HEK293 (cell line): ENCODE measurements around the gene ZNF562.

ENCODE experiments used
- CTCF ChIA-PET: fragments of 350-600 bp; formaldehyde crosslinking; extraction: SDS; loops from one replicate; lab custom pipeline; 2021; ENCODE audit warnings: antibody characterized with exemption; lab: Yijun Ruan, JAX
- POLR2A ChIA-PET: fragments of 300-600 bp; formaldehyde crosslinking; extraction: SDS; loops from one replicate; lab custom pipeline; 2020; ENCODE audit warnings: antibody characterized with exemption, inconsistent platforms; lab: Yijun Ruan, JAX
- H3K27ac ChIP-seq: fragments of 200-500 bp; sonication (Bioruptor generic); 2 replicates; pipeline ENCODE4 v1.5.1; 2014; ENCODE audit warnings: low read depth, low read length, control low read depth, inconsistent platforms; ENCODE audit errors: extremely low read depth
- H3K36me3 ChIP-seq, 2 experiments: fragments of 200-500 bp in 1 of 2; sonication (Bioruptor generic) in 1 of 2; 1 replicate in 1 of 2; 2 replicates in 1 of 2; pipeline ENCODE4 v1.5.1; 2014 to 2017; ENCODE audit warnings: inconsistent platforms in 2 of 2, low read length in 2 of 2; ENCODE audit not compliant: control insufficient read depth in 2 of 2, insufficient read depth in 1 of 2
- H3K4me1 ChIP-seq: fragments of 200-500 bp; sonication (Bioruptor generic); 2 replicates; pipeline ENCODE4 v1.5.1; 2014; ENCODE audit warnings: mild to moderate bottlenecking, low read length, inconsistent platforms; ENCODE audit not compliant: control insufficient read depth, insufficient read depth
- H3K4me3 ChIP-seq: 2 replicates; pipeline ENCODE4 v1.5.1; 2011; ENCODE audit warnings: low read depth, mild to moderate bottlenecking, control low read depth, low read length, moderate library complexity
- H3K9me3 ChIP-seq: fragments of 200-500 bp; sonication (Bioruptor generic); 2 replicates; pipeline ENCODE4 v1.5.1; 2014; ENCODE audit warnings: low read depth, low read length, inconsistent platforms; ENCODE audit not compliant: control insufficient read depth, insufficient read depth
- GLI4 ChIP-seq: fragments of 450-650 bp; formaldehyde crosslinking; IDR thresholded peaks from 2 replicates; pipeline ENCODE4 v1.5.1; 2016; ENCODE audit warnings: missing biosample characterization, missing genetic modification characterization
- PRDM4 ChIP-seq: fragments of 450-650 bp; formaldehyde crosslinking; IDR thresholded peaks from 2 replicates; pipeline ENCODE4 v1.5.1; 2017; ENCODE audit warnings: missing biosample characterization, missing genetic modification characterization
- SETDB1 ChIP-seq: IDR thresholded peaks from one replicate; pipeline ENCODE4 v1.6.1; 2017; ENCODE audit warnings: mild to moderate bottlenecking, low read length, moderate library complexity, mixed read lengths; ENCODE audit not compliant: insufficient read length
- YY1 ChIP-seq: fragments of 450-650 bp; formaldehyde crosslinking; IDR thresholded peaks from 2 replicates; pipeline ENCODE4 v1.5.1; 2018; ENCODE audit warnings: missing biosample characterization, missing genetic modification characterization
- ZNF10 ChIP-seq: fragments of 450-650 bp; formaldehyde crosslinking; IDR thresholded peaks from 2 replicates; pipeline ENCODE4 v1.5.1; 2017; ENCODE audit warnings: missing biosample characterization, missing genetic modification characterization
- ZNF174 ChIP-seq: fragments of 450-650 bp; formaldehyde crosslinking; IDR thresholded peaks from 2 replicates; pipeline ENCODE4 v1.5.0; 2017; ENCODE audit warnings: missing biosample characterization, mild to moderate bottlenecking, missing genetic modification characterization
- ZNF202 ChIP-seq: fragments of 450-650 bp; formaldehyde crosslinking; IDR thresholded peaks from 2 replicates; pipeline ENCODE4 v1.5.1; 2016; ENCODE audit warnings: missing biosample characterization, missing genetic modification characterization, borderline replicate concordance
- ZNF280C ChIP-seq: fragments of 450-650 bp; formaldehyde crosslinking; IDR thresholded peaks from 2 replicates; pipeline ENCODE4 v1.5.1; 2016; ENCODE audit warnings: missing biosample characterization, missing genetic modification characterization
- ZNF280D ChIP-seq: fragments of 450-650 bp; formaldehyde crosslinking; IDR thresholded peaks from 2 replicates; pipeline ENCODE4 v1.5.1; 2016; ENCODE audit warnings: missing biosample characterization, missing genetic modification characterization
- ZNF302 ChIP-seq: fragments of 450-650 bp; formaldehyde crosslinking; IDR thresholded peaks from 2 replicates; pipeline ENCODE4 v1.5.1; 2016; ENCODE audit warnings: missing biosample characterization, missing genetic modification characterization, low read depth
- ZNF423 ChIP-seq: fragments of 450-650 bp; formaldehyde crosslinking; IDR thresholded peaks from 2 replicates; pipeline ENCODE4 v1.5.1; 2016; ENCODE audit warnings: missing biosample characterization, missing genetic modification characterization
- ZNF558 ChIP-seq: fragments of 450-650 bp; formaldehyde crosslinking; IDR thresholded peaks from 2 replicates; pipeline ENCODE4 v1.5.1; 2016; ENCODE audit warnings: missing biosample characterization, missing genetic modification characterization
- ZNF580 ChIP-seq: fragments of 450-650 bp; formaldehyde crosslinking; IDR thresholded peaks from 2 replicates; pipeline ENCODE4 v1.5.1; 2016; ENCODE audit warnings: missing biosample characterization, missing genetic modification characterization
- ZNF692 ChIP-seq: fragments of 450-650 bp; formaldehyde crosslinking; IDR thresholded peaks from 2 replicates; pipeline ENCODE4 v1.5.1; 2016; ENCODE audit warnings: missing biosample characterization, missing genetic modification characterization
- ZNF701 ChIP-seq: fragments of 450-650 bp; formaldehyde crosslinking; IDR thresholded peaks from 2 replicates; pipeline ENCODE4 v1.5.1; 2016; ENCODE audit warnings: missing biosample characterization, missing genetic modification characterization
- ZSCAN16 ChIP-seq: fragments of 450-650 bp; formaldehyde crosslinking; IDR thresholded peaks from 2 replicates; pipeline ENCODE4 v1.5.1; 2016; ENCODE audit warnings: missing biosample characterization, missing genetic modification characterization

ZNF562 gene

GRCh38 chr19:9671655-9672054, 3.2 kb downstream of the ZNF562 start (continued):
- TF ChIP-seq ZNF692 (no peak), ZNF174 (tag by site-specific recombination) (no peak), PRDM4 (tag by site-specific recombination) (no peak), YY1 (tag by site-specific recombination) (no peak), ZNF423 (no peak), ZNF558 (no peak), GLI4 (no peak), ZNF701 (tag by site-specific recombination) (no peak)

GRCh38 chr19:9668544-9668943, 6.4 kb downstream of the ZNF562 start:
- CTCF ChIA-PET: no interaction called here
- Histone ChIP-seq H3K9me3 (no peaks in the 10 kb centered on the region; the same call in 1 of the 2 replicates), H3K36me3 (peaks cover 19 to 27% of the 10 kb centered on the region in 2 experiments), H3K27ac (no peak overlapping the region), H3K4me3 (no peak overlapping the region), H3K4me1 (no peaks in the 10 kb centered on the region)
- TF ChIP-seq ZNF302 (no peak), ZNF280C (tag by site-specific recombination) (peak; percentile 58; the same call in 1 of the 2 replicates), SETDB1 (peak; percentile 61), ZNF580 (tag by site-specific recombination) (0 out of 2 replicates have a peak, but pooled peaks have one; percentile 18), ZSCAN16 (tag by site-specific recombination) (no peak), ZNF202 (tag by site-specific recombination) (no peak), ZNF10 (tag by site-specific recombination) (no peak), ZNF280D (tag by site-specific recombination) (peak; percentile 96)
- POLR2A ChIA-PET: no interaction called here
